H1 (cell line): ENCODE measurements around the gene REC8. TPM values are rescaled to one million over a fixed set of nuclear protein-coding genes. Genes with fewer than 3 reads are reported as not detected.

Experiments
- BACH1 ChIP-seq: IDR thresholded peaks from 2 replicates; pipeline ENCODE4 v1.6.1; 2012; ENCODE audit warnings: low read length, improper control_type of control experiment
- polyA plus RNA-seq, 7 experiments: library from polyadenylated mRNA; depleted of rRNA in 3 of 7; stranded (reverse) in 5 of 7; unstranded in 2 of 7; fragments of >200 nt in 5 of 7; fragments of 200-250 nt in 2 of 7; gene quantifications; 1 replicate in 5 of 7; 2 replicates in 1 of 7; 4 replicates in 1 of 7; pipeline versions ENCODE4 v1.2.1 to v1.2.3, GENCODE V29; 2011 to 2013; ENCODE audit warnings: missing spikeins in 2 of 7, mixed read lengths in 2 of 7
- total RNA-seq: library from RNA; stranded (reverse); fragmentation: NEBNext Ultra II Directional; extraction: Animal tissue kit (Norgen Biotek cat#: 25700); gene quantifications from 2 replicates; pipeline ENCODE4 v1.2.1, GENCODE V29; 2021

Gene REC8
- total and polyA plus RNA-seq, 2 of the 8 experiments (the other 6 are each of a cell fraction or from before 2014, with no cell fraction given): 9.8 to 28.5 TPM

DNA sequence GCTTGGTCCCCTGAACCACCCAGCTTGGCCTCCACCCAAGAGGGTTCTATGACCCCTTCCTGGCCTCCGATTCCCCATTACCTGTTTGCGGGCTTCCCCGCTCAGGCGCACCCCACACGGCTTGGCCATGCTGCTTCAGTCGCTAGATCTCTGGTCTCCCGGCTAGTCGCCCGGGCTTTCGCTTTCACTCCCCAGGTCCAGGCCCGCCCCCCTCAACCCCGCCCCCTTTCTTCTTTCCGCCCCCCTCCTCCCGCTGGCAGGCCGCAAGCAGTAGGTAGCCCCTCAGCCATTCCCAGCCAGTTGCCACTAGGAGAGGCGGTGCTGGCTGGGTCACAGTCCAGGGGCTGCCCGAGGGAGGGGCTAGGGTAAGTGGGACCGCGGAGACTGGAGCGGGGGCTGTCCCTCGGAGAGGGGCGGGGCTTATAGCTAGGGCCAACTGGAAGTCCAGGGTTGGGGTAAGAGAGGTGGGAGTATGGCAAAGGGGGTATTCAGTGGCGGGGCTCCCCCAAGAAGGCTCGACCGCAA, 25.4 kb upstream of the REC8 start, which contains the start of gene PSME2 (continued):
- no peak for TF ChIP-seq BACH1
